SU-DHL-6 (cell line): ENCODE data around the gene ZNF91.
A peak's percentile ranks its signal among the peaks of the same experiment; 100 is the strongest.

Experiments used
- H2AFZ ChIP-seq: fragments of 200-600 bp; sonication (generic); 2 replicates; pipeline ENCODE4 v1.6.1; 2014; ENCODE audit warnings: low read depth, mild to moderate bottlenecking, moderate library complexity, mixed read lengths, antibody characterized with exemption, low read length; ENCODE audit not compliant: severe bottlenecking
- H3F3A ChIP-seq: fragments of 200-600 bp; shearing (Covaris generic); 2 replicates; pipeline ENCODE4 v1.6.0; 2016; ENCODE audit warnings: antibody characterized with exemption, mild to moderate bottlenecking; ENCODE audit not compliant: insufficient read depth
- H3K27ac ChIP-seq: fragments of 200-600 bp; sonication (generic); 2 replicates; pipeline ENCODE4 v1.5.1; 2016; ENCODE audit warnings: low read depth, mild to moderate bottlenecking, low read length, moderate library complexity, mixed read lengths
- H3K27me3 ChIP-seq: fragments of 200-600 bp; sonication (generic), shearing (Covaris generic); 2 replicates; pipeline ENCODE4 v1.6.0; 2014; ENCODE audit warnings: mild to moderate bottlenecking, low read length
- H3K36me3 ChIP-seq: fragments of 200-600 bp; sonication (generic); 2 replicates; pipeline ENCODE4 v1.6.1; 2014; ENCODE audit warnings: mild to moderate bottlenecking, low read length, mixed read lengths
- H3K4me2 ChIP-seq: fragments of 300-600, 200-600 bp; shearing (Covaris generic), sonication (generic); 2 replicates; pipeline ENCODE4 v1.6.0; 2014; ENCODE audit warnings: low read length, low read depth, mild to moderate bottlenecking; ENCODE audit not compliant: poor library complexity, severe bottlenecking
- H3K4me3 ChIP-seq: fragments of 200-600 bp; sonication (generic); 2 replicates; pipeline ENCODE4 v1.5.1; 2014; ENCODE audit warnings: antibody characterized with exemption, low read length, mild to moderate bottlenecking, mixed read lengths; ENCODE audit not compliant: insufficient read depth, poor library complexity, severe bottlenecking
- H3K79me2 ChIP-seq: fragments of 200-600 bp; sonication (generic); 2 replicates; pipeline ENCODE4 v1.6.1; 2014; ENCODE audit warnings: mild to moderate bottlenecking, low read length, moderate library complexity; ENCODE audit not compliant: insufficient read depth
- H3K9ac ChIP-seq: fragments of 200-600 bp; sonication (generic); 2 replicates; pipeline ENCODE4 v1.7.0; 2014; ENCODE audit warnings: mild to moderate bottlenecking, low read length
- H3K9me2 ChIP-seq: fragments of 200-600 bp; sonication (generic); replicated peaks from 2 replicates; pipeline ENCODE4 v1.6.1; 2014; ENCODE audit warnings: low read length; ENCODE audit not compliant: insufficient read depth
- H3K9me3 ChIP-seq: fragments of 200-600 bp; sonication (generic); 2 replicates; pipeline ENCODE4 v1.6.1; 2014; ENCODE audit warnings: low read length, mixed read lengths; ENCODE audit not compliant: insufficient read depth
- H4K20me1 ChIP-seq: fragments of 200-600 bp; sonication (generic); 2 replicates; pipeline ENCODE4 v1.6.1; 2014; ENCODE audit warnings: low read depth, mild to moderate bottlenecking, antibody characterized with exemption, low read length, moderate library complexity, mixed read lengths
- CTCF ChIP-seq: fragments of 200-600 bp; sonication (generic); IDR thresholded peaks from one replicate; pipeline ENCODE4 v1.5.1; 2017; ENCODE audit warnings: antibody characterized with exemption, mild to moderate bottlenecking, low read length, moderate library complexity; ENCODE audit not compliant: insufficient read depth, poor library complexity, severe bottlenecking
- EZH2phosphoT487 ChIP-seq: fragments of 200-600 bp; sonication (generic), shearing (Covaris generic); conservative IDR thresholded peaks from 2 replicates; pipeline ENCODE4 v1.6.1; 2018; ENCODE audit warnings: mild to moderate bottlenecking, antibody characterized with exemption, low read length, moderate library complexity, mixed read lengths

Gene ZNF91

GRCh38 chr19:23410155-23410554 lies 14.9 kb upstream of the ZNF91 start:
- Histone ChIP-seq H3K4me2 (no peak overlapping the region), H3K9me2 (no peaks in the 10 kb centered on the region), H3F3A (peaks cover 4% of the 10 kb centered on the region; the same call in 1 of the 2 replicates), H2AFZ (no peak overlapping the region), H3K9ac (no peak overlapping the region), H3K9me3 (no peaks in the 10 kb centered on the region), H3K27ac (no peak overlapping the region), H3K36me3 (no peaks in the 10 kb centered on the region), H3K27me3 (no peaks in the 10 kb centered on the region), H3K4me3 (no peak overlapping the region), H3K79me2 (no peaks in the 10 kb centered on the region), H4K20me1 (no peaks in the 10 kb centered on the region)
- TF ChIP-seq EZH2phosphoT487 (no peak), CTCF (no peak)

- Histone ChIP-seq H3K27ac (peak overlapping the region; percentile 37; the same call in 1 of the 2 replicates), H3K9ac (no peak overlapping the region), H3K4me2 (peak overlapping the region; percentile 14), H3K79me2 (no peaks in the 10 kb centered on the region), H3K9me2 (no peaks in the 10 kb centered on the region), H2AFZ (no peak overlapping the region), H3K4me3 (no peak overlapping the region), H4K20me1 (no peaks in the 10 kb centered on the region), H3K36me3 (no peaks in the 10 kb centered on the region), H3K27me3 (no peaks in the 10 kb centered on the region), H3F3A (peaks cover 1% of the 10 kb centered on the region; the same call in 1 of the 2 replicates), H3K9me3 (no peaks in the 10 kb centered on the region)
- TF ChIP-seq EZH2phosphoT487 (no peak), CTCF (no peak)
These were observed 14.2 kb upstream of the ZNF91 start for GRCh38 chr19:23409392-23410048.

- TF ChIP-seq CTCF = no peak
- no peak for TF ChIP-seq EZH2phosphoT487
- H3K9ac ChIP-seq = no peak overlapping the region
- H3K79me2 ChIP-seq = no peaks in the 10 kb centered on the region
- no peak overlapping the region for H3K4me2 ChIP-seq
- H3K4me3 ChIP-seq = no peak overlapping the region
- H3K27me3 ChIP-seq = no peaks in the 10 kb centered on the region
- no peaks in the 10 kb centered on the region for H4K20me1 ChIP-seq
- H3F3A ChIP-seq = no peaks in the 10 kb centered on the region; the same call in 1 of the 2 replicates
- H3K36me3 ChIP-seq = no peaks in the 10 kb centered on the region
- no peak overlapping the region for H2AFZ ChIP-seq
- no peak overlapping the region for H3K27ac ChIP-seq
- no peaks in the 10 kb centered on the region for H3K9me3 ChIP-seq
- no peaks in the 10 kb centered on the region for H3K9me2 ChIP-seq
These were observed 12.4 kb upstream of the ZNF91 start for GRCh38 chr19:23407616-23408133.
